ENCODE results near the gene IGF2BP2. TPM values are rescaled to one million over a fixed set of nuclear protein-coding genes. Genes with fewer than 3 reads are reported as not detected.
A peak's percentile ranks its signal among the peaks of the same experiment; 100 is the strongest.

IGF2BP2 gene
- total and polyA plus RNA-seq, 9 of the 15 experiments (the other 6 are each of a cell fraction or from before 2014, with no cell fraction given) = 3.2 to 59.6 (median 30.5) TPM

DNA sequence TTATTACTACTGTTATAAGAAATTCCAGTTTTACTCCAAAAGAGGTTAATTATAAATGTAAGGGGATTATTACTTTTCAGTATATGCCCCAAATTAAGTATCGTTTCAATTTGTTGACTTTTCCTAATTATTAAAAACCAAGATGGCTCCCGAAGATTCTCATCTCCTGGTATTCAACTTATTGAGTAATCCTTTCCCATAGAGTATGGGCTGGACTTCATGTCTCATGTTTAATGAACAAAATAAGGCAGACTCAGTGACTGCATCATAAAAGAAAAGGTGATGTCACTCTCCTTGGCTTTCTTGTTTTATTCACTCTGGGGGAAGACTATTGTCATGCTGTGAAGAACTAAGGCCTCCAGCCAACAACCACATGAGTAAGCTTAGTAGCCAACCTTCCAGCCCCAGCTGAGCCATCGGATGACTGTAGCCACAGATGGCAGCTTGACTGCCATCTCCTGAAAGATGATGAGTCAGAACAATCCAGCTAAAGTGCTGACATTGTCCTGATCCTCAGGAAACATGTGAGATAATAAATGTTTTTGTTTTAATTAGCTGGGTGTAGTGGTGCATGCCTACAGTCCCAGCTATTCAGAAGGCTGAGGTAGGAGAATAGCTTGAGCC lies 17.3 kb downstream of the IGF2BP2 start:
- POLR2A ChIA-PET = interaction anchor here (1.1 kb wide), 1 partner anchor 19 kb away, joined by 4 read pairs; no protein-coding TSS in a partner anchor
- in situ Hi-C loops (cut with MboI) = no loop called here
- H4K20me1 ChIP-seq (replicated peaks; ENCODE audit: control insufficient read depth, insufficient read depth, low read length) = no peaks in the 10 kb centered on the region
- no peak for TF ChIP-seq ZNF124 (CRISPR knock-in tag; IDR thresholded peaks at IDR 0.05)
- TF ChIP-seq, protein P1, sequence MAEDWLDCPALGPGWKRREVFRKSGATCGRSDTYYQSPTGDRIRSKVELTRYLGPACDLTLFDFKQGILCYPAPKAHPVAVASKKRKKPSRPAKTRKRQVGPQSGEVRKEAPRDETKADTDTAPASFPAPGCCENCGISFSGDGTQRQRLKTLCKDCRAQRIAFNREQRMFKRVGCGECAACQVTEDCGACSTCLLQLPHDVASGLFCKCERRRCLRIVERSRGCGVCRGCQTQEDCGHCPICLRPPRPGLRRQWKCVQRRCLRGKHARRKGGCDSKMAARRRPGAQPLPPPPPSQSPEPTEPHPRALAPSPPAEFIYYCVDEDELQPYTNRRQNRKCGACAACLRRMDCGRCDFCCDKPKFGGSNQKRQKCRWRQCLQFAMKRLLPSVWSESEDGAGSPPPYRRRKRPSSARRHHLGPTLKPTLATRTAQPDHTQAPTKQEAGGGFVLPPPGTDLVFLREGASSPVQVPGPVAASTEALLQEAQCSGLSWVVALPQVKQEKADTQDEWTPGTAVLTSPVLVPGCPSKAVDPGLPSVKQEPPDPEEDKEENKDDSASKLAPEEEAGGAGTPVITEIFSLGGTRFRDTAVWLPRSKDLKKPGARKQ (CRISPR knock-in tag; IDR thresholded peaks at IDR 0.05) = no peak
- TF ChIP-seq L3MBTL2 (IDR thresholded peaks at IDR 0.05) = no peak
- no peak for TF ChIP-seq ZNF23 (CRISPR knock-in tag; IDR thresholded peaks at IDR 0.05)
- TF ChIP-seq, protein P2, sequence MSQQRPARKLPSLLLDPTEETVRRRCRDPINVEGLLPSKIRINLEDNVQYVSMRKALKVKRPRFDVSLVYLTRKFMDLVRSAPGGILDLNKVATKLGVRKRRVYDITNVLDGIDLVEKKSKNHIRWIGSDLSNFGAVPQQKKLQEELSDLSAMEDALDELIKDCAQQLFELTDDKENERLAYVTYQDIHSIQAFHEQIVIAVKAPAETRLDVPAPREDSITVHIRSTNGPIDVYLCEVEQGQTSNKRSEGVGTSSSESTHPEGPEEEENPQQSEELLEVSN (IDR thresholded peaks at IDR 0.05; ENCODE audit: borderline replicate concordance in 1 of 2, extremely low read depth in 1 of 2, insufficient read depth in 1 of 2, insufficient read length in 1 of 2, low read depth in 1 of 2, low read length in 1 of 2, poor library complexity in 1 of 2, severe bottlenecking in 1 of 2) = no peak
- TF ChIP-seq TAL1 (IDR thresholded peaks at IDR 0.05) = no peak
- no peak for TF ChIP-seq ZNF134 (CRISPR knock-in tag; conservative IDR thresholded peaks at IDR 0.05)
- no peak for TF ChIP-seq NEUROD1 (IDR thresholded peaks at IDR 0.05; ENCODE audit: borderline replicate concordance, low read depth, low read length, partially characterized antibody)
- no peak for TF ChIP-seq NUFIP1 (IDR thresholded peaks at IDR 0.05; ENCODE audit: partially characterized antibody)
- no peak for TF ChIP-seq SMAD2 (IDR thresholded peaks at IDR 0.05; ENCODE audit: low read depth, low read length)
- TF ChIP-seq TAF15 (IDR thresholded peaks at IDR 0.05; ENCODE audit: low read depth, low read length) = no peak
- no peak for TF ChIP-seq IRF2 (CRISPR knock-in tag; IDR thresholded peaks at IDR 0.05)
- TF ChIP-seq, protein P3, sequence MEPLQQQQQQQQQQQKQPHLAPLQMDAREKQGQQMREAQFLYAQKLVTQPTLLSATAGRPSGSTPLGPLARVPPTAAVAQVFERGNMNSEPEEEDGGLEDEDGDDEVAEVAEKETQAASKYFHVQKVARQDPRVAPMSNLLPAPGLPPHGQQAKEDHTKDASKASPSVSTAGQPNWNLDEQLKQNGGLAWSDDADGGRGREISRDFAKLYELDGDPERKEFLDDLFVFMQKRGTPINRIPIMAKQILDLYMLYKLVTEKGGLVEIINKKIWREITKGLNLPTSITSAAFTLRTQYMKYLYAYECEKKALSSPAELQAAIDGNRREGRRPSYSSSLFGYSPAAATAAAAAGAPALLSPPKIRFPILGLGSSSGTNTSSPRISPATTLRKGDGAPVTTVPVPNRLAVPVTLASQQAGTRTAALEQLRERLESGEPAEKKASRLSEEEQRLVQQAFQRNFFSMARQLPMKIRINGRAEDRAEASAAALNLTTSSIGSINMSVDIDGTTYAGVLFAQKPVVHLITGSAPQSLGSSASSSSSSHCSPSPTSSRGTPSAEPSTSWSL (CRISPR knock-in tag; IDR thresholded peaks at IDR 0.05; ENCODE audit: borderline replicate concordance) = no peak
- TF ChIP-seq ZKSCAN8 (CRISPR knock-in tag; IDR thresholded peaks at IDR 0.05) = no peak
- TF ChIP-seq SUPT5H (IDR thresholded peaks at IDR 0.05) = no peak
- no peak for TF ChIP-seq TFAM (CRISPR knock-in tag; conservative IDR thresholded peaks at IDR 0.05)
- no peak for TF ChIP-seq ZNF239 (CRISPR knock-in tag; IDR thresholded peaks at IDR 0.05)
- TF ChIP-seq MTA2 (IDR thresholded peaks at IDR 0.05; ENCODE audit: low read depth) = no peak
- no peak for TF ChIP-seq LEF1 (IDR thresholded peaks at IDR 0.05)
- TF ChIP-seq FOSL1 (tag; conservative IDR thresholded peaks at IDR 0.05) = peak; percentile 72

More for the DNA sequence above, 17.3 kb downstream of the IGF2BP2 start:
- Histone ChIP-seq H3K27ac (ENCODE audit: extremely low read depth, low read depth, low read length) (no peak overlapping the region), H3K9me3 (replicated peaks; ENCODE audit: control insufficient read depth, insufficient read depth, low read depth, low read length) (0 out of 2 replicates have a peak, but pooled peaks cover 3% of the 10 kb centered on the region), H3K4me2 (ENCODE audit: insufficient read depth, low read length) (no peak overlapping the region), H3K9ac (ENCODE audit: insufficient read depth in 1 of 2, low read depth in 2 of 2, low read length in 2 of 2) (no peak overlapping the region), H3K4me3 (no peak overlapping the region), H3K79me2 (ENCODE audit: control insufficient read depth, insufficient read depth, low read length) (peaks cover 88% of the 10 kb centered on the region), H3K9me1 (ENCODE audit: control insufficient read depth, insufficient read depth, low read length) (no peaks in the 10 kb centered on the region), H2AFZ (ENCODE audit: low read depth, low read length) (no peak overlapping the region), H3K36me3 (ENCODE audit: control insufficient read depth, insufficient read depth, low read length) (no peaks in the 10 kb centered on the region), H3K27me3 (ENCODE audit: control insufficient read depth in 2 of 2, insufficient read depth in 2 of 2, low read length in 2 of 2) (no peaks in the 10 kb centered on the region), H3K4me1 (replicated peaks in 1 of 2; ENCODE audit: control insufficient read depth in 2 of 2, insufficient read depth in 2 of 2, low read length in 2 of 2) (peaks cover 0 to 19% of the 10 kb centered on the region in 2 experiments; a peak in 4 of 5 replicates)
- ATAC-seq (peak; percentile 17), DNase-seq (ENCODE audit: extremely low read depth in 1 of 4, low spot score in 3 of 4) (peak in 2 of 4 experiments; percentile 23 to 67), FAIRE-seq (peak; percentile 65)
- CTCF ChIA-PET (ENCODE audit: low intra/inter-chr PET ratio) = no interaction called here
- BruUV-seq (replicated peaks) = no TSS peak
- intact Hi-C loops (cut with micrococcal nuclease) = no loop called here
- 83% methylated on average over 3 of the region's 3 CpGs for WGBS (ENCODE audit: insufficient coverage, low coverage, missing lambda C conversion rate)
